HG03159 (cell line): ENCODE results near the gene FLNC.

Experiments
- ATAC-seq: cut with Tn5 transposase; IDR thresholded peaks from one replicate; pipeline ENCODE4 v1.9.1; 2021; ENCODE audit warnings: mild to moderate bottlenecking, moderate library complexity; ENCODE audit not compliant: unreplicated experiment

FLNC gene

DNA sequence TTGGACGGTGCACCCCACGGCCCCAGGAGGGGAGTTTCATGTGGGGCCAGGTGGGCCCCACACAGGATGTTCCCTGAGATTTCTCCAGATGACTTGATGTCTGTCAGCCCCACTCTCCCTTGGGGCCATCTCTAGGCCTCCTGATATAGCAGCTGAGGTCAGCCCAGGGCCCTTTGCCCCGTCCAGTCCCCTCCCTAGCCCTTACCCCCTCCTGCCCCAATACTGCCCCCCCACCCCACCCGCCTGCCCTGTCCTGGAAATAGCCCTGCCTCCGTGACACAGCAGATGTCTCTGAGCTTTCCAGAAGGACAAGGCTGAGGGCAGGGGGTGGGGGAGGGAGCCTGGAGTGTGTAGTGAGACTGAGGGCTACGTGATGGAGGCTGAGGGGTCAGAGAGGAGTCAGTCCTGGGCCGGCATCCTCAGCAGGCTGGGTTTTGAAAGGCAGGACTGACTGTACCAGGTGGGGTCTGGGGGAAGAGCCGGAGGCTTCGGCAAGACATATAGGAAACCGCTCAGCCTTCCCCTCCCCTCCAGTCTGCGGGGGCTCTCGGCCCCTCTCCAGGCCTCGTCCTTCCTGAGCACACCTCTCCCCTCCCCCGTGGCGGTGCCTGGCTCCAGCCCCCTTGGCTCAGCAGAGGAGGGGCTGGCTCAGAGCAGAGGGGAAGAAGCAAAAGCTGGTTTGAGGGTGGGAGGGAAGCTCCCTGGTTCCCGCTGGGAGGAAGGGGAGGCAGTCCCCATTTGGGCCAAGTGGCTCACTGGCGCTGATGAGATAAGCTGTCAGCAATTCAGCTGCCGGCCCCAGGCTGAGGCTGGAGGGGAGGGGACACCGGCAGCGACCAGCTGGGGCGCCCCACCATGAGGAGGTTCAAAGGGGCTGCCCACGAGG is 2.0 kb downstream of the FLNC start:
- ATAC-seq, result no peak

DNA sequence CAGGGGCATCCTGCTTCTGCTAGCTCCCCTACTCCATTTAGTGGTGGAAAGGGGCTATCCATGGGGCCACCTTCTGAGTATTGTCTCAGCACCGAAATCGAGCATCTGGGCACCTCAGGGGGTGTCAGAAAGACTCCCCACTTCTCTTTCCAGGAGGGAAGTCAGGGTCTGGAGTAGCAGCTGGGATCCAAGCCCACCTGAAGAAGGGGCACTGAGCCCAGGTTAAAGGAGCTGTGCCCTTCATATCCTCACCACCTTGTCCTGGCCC is 2.6 kb downstream of the FLNC start:
- ATAC-seq, result no peak

DNA sequence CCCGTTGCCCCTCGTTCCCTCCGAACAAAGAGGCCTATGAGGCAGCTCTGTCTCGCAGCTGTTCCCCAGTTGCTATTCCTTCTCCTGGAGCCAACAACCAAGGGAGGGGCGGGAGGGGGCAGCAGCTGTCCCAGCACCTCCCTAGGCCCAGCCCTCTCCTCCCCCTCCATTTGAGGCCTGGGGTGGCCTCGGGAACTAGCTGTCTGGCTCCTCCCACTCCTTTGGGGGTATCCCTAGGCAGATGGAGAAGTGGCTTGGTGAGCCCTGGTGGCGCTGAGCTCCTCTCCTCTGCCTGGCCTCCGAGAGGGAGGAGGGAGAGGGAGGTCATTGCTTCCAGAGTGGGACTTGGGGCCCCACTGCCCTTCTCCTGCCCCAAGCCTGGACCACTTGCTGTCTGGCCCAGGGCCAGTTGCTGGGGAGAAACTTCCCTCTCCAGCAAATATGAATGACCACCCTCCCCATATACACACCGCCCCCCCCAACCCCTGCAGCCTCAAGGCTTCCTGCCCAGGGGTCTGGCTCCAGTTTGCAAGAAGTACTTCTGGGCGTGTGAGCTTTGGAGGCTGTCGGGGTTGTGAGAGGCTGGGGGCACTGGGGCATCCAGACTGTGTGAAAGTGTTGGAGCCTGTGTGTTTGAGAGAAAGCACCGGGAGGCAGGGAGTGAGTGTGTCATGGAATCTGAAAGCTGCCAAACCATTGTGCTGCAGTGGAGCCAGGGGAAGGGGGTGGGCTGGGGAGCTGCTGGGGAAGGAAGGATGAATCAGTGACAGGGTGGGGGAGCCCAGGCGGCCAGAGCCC is 3.1 kb downstream of the FLNC start:
- no peak for ATAC-seq

DNA sequence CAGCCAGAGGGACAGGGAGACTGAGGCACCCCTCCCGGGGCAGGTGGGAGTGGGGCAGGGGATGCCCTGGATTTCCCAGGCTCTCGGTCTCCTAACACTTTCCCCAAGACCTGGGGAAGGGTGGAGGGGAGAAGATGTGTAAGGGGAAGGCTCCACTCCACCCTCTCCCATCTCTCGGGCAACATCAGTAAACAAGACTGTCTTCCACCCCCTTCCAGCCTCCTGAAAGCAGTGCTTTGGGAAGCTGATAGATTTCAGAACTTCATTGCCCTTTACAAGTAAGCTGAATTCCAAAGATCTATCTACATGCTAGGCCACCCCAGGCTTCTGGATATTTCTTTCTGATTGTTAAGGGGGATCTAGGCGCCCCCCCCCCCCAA is 3.7 kb downstream of the FLNC start:
- no peak for ATAC-seq

DNA sequence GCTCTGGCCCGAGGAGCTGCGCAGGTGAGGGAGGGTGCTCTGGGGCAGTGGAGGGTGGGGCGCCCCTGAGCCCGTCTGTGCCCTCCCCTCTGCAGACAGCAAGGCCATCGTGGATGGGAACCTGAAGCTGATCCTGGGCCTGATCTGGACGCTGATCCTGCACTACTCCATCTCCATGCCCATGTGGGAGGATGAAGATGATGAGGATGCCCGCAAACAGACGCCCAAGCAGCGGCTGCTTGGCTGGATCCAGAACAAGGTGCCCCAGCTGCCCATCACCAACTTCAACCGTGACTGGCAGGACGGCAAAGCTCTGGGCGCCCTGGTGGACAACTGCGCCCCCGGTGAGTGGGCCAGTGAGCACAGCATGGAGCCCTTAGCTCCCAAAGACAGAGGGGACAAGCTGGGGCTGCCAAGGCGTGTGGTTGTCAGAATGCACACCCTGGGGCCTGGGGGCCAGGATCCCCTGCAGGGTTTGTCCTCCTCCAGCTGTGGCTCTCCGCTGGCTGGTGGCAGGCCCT is 5.1 kb downstream of the FLNC start:
- ATAC-seq, result no peak

DNA sequence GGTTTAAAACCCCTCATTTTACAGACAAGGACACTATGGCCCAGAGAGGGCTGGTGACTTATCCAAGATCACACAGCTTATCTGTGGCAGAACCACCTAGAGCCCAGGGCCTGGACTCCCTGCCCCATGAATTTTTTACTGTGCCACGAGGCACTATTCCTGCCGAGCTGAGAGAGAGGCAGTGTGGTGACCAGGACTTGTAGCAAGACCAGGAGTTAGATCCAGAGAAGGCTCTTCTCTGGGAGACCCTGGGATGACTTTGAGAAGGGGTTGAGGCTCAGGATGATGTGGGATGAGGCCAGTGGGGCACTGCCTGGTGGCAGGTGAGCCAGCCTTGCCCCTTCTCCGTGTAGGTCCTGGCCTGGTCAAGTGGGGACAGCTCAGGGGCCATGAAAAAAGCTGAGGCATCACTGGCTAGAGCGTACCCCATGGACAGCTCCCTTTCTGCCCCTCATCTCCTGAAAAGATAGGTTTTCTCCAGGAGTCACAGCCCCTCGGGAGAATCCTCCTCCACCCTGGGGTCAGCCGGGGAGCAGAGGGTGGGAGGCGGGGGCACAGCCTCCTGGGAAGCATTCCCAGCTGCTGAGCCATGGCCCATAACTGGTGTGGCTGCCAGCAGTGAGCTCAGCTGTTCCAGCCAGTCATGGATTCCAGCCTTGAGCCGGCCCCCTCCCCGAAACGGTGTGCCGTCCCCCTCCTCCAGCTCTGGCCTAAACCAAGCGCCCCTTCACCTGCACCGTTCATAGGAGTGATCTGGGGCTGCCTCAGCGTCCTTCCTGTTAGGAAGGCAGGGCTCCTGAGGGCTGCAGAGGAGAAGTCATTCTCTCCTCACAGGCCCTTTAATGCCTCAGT is 5.8 kb downstream of the FLNC start:
- no peak for ATAC-seq

DNA sequence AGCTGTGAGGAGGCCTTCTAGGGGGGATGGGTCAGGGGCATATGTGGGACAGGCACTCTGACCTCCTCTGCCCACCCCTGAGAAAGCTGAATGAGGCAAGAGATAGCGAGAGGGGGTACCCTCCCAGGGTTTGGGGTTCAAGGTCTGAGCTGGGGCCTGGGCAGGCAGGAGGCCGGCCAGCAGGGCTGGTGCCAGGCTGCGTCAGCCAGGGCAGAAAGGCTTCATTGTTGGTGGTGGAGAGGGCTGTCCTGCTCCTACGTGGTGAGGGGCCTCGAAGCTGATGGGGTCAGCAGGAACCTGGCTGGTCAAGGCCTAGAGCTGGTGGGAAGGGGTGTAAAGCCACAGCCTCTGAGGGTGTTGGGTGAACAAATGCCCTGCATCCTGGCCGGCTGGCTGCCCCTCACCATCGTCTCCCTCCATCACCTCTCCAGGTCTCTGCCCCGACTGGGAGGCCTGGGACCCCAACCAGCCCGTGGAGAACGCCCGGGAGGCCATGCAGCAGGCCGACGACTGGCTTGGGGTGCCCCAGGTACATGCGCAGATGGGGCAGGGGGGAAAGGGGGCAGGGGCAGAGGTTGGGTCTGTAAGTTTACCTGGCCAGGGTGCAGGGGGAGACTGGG is 6.6 kb downstream of the FLNC start:
- no peak for ATAC-seq

DNA sequence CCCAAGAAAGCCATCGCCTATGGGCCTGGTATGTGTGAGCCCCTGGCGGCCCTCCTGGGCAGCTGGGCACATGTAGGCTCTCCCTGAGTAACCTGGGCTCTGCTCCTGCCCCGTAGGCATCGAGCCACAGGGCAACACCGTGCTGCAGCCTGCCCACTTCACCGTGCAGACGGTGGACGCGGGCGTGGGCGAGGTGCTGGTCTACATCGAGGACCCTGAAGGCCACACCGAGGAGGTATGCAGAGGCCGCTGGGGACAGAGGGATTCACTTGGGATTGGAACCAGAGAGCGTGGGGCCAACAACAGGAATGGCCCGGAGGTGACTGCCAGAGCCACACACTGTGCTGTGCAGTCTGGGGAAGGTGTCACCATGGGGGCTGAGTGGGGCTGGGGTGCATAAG is 7.3 kb downstream of the FLNC start:
- no peak for ATAC-seq

DNA sequence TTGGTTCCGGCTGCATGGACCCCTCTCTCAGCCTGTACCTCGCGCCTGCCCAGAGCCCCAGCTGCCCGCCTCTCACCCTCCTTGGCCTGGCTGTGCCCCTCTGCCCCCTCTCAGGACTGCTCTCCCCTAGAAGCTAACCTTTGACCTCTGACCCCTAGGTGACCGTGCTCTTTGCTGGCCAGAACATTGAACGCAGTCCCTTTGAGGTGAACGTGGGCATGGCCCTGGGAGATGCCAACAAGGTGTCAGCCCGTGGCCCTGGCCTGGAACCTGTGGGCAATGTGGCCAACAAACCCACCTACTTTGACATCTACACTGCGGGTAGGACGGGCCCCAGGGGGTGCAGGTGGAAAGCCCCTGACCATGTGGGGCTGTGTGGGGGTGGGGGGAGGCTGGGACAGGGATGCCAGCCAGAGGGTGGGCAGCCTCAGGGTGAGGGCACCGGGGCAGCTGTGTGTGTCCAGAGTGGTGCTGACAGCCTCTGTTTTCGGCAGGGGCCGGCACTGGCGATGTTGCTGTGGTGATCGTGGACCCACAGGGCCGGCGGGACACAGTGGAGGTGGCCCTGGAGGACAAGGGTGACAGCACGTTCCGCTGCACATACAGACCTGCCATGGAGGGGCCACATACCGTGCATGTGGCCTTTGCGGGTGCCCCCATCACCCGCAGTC is 8.0 kb downstream of the FLNC start:
- no peak for ATAC-seq

DNA sequence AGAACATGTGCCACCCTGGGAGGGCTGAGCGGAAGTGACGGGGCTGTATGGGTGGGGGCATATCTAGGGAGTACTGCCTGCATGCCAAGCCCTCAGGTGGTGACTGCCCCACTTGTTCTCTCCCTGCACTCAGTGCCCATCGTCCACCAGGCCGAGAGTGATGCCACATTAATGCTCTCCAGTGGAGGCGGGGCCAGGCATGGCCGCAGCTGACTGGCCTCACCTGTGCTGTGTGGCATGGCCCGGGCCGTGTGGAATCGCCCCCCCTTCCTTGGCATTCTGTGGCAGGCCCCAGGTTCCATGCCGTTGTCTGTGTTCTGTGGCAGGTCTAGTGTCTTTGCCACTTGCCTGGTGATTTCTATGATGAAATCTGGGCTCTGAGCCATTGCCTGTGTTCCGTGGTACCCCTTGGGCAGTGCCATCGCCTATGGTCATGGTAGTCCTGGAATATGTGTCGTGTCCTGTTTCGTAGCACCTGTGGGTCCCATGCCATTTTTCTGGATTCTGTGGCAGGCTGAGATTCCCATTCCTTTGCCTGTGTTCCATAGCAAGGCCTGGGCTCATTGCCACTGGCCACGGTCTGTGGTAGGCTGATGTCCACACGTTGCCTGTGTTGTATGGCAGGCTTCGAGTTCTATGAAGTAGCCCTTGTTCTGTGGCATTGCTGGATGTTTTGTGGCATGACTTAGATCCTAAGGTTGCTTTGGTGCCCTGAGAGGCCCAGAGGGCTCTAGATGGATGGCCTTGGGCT is 8.9 kb downstream of the FLNC start:
- ATAC-seq, result no peak

DNA sequence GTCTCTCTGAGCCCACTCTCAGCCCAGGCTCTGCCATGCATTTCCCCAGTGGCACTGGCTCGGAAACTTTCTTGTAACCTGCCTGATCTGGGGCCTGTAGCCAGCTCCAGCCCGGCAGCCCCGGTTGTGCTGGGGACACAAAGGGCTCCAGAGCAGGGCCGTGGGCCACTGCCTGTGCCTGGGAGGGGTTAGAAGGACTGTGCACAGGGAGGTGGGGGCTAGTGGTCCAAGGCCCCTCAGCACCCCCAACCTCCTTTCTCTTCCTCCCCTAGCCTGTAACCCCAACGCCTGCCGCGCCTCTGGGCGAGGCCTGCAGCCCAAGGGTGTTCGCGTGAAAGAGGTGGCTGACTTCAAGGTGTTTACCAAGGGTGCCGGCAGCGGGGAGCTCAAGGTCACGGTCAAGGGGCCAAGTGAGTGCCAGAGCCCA is 9.6 kb downstream of the FLNC start:
- no peak for ATAC-seq

DNA sequence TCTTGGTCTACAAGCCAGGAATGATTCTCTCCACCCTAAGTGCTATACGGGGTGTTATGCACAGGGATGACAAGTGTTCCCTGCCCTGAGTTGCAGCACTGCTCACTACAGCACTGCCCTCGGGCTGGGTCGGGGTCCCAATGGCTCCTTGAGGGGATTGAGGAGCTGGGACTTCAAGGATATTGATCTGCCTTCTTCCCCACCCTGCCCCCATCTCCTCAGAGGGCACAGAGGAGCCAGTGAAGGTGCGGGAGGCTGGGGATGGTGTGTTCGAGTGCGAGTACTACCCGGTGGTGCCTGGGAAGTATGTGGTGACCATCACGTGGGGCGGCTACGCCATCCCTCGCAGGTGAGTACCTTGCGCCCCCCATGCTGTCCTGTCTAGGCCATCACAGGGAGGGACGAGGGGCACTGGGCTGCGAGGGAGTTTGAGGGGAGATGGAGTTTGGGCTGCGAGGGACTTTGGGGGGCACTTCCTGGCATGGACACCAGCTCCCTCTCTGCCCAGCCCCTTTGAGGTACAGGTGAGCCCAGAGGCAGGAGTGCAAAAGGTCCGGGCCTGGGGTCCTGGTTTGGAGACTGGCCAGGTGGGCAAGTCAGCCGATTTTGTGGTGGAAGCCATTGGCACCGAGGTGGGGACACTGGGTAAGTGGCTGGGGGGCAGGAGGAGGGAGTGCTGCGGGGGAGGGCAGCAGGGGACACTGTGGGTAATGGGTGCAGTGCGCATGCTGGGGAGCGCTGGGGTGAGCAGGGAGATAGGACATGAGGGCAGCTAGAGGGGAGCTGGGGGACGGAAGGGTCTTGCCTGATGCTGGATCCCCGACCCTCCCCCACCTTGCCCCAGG is 10.3 kb downstream of the FLNC start:
- ATAC-seq, result no peak

DNA sequence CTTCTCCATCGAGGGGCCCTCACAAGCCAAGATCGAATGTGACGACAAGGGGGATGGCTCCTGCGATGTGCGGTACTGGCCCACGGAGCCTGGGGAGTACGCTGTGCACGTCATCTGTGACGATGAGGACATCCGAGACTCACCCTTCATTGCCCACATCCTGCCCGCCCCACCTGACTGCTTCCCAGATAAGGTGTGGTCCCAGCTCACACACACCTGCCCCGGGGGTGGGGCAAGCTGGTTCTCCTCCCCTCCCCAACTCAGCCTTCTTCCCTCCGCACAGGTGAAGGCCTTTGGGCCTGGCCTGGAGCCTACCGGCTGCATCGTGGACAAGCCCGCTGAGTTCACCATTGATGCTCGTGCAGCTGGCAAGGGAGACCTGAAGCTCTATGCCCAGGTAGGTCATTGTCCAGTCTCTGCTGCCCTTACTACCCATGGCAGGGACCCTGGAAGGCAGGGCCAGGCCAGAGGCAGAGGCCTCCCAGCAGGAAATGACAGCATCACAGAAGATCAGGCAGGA is 11.0 kb downstream of the FLNC start:
- ATAC-seq, result no peak

DNA sequence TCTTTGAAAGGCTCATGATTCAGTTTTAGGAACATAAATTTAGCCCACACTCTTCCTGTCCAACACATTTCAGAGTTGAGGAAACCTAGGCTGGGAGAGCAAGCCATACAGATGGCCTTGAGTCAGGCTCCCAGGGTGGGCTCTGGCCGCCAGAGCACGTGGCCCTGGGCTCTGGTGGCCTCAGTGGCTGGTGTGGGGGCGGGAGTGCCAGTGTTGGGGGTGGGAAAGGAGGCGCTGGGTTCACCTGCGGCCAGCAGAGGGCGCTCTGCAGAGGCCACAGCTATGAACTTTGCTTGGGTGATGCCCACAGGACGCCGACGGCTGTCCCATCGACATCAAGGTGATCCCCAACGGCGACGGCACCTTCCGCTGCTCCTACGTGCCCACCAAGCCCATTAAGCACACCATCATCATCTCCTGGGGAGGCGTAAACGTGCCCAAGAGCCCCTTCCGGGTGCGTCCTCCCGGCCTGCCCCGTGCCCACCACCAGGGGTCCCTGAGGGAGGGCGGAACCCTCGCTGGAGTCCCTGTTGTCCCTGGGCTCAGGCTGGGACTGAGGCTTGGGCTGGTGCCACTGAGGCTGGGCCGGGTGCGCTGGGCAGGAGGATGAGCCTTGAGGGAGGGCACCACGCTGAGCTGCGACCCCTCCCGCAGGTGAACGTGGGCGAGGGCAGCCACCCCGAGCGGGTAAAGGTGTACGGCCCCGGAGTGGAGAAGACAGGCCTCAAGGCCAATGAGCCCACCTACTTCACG is 11.9 kb downstream of the FLNC start:
- ATAC-seq, result no peak

DNA sequence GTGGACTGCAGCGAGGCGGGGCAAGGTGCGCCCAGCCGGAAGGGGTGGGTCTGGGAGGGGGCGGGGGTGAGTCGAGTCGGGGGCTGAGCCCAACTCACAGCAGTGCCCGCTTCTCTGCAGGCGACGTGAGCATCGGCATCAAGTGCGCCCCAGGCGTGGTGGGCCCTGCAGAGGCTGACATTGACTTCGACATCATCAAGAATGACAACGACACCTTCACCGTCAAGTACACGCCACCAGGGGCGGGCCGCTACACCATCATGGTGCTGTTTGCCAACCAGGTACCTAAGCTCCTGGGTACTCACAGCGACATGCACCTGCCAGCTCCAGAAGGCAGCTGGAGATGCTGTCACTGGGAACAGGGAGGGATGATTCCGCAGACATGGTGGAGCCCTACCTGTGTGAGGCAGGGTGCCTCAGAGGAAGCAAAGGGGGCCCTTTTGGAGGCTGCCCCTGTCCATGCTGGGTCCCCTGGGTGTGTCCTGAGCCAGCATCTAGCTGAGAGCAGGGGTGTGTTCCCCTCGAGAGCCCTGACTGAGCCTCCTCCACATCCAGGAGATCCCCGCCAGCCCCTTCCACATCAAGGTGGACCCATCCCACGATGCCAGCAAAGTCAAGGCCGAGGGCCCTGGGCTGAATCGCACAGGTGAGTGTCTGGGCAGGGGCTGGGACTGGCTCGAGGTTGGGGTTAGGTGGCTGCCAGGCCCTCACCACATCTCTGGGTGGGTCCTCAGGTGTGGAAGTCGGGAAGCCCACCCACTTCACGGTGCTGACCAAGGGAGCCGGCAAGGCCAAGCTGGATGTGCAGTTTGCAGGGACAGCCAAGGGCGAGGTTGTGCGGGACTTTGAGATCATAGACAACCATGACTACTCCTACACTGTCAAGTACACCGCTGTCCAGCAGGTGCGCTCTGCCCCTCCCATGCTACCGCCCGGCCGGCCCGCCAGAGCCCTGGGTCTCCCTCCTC is 12.8 kb downstream of the FLNC start:
- ATAC-seq, result no peak

DNA sequence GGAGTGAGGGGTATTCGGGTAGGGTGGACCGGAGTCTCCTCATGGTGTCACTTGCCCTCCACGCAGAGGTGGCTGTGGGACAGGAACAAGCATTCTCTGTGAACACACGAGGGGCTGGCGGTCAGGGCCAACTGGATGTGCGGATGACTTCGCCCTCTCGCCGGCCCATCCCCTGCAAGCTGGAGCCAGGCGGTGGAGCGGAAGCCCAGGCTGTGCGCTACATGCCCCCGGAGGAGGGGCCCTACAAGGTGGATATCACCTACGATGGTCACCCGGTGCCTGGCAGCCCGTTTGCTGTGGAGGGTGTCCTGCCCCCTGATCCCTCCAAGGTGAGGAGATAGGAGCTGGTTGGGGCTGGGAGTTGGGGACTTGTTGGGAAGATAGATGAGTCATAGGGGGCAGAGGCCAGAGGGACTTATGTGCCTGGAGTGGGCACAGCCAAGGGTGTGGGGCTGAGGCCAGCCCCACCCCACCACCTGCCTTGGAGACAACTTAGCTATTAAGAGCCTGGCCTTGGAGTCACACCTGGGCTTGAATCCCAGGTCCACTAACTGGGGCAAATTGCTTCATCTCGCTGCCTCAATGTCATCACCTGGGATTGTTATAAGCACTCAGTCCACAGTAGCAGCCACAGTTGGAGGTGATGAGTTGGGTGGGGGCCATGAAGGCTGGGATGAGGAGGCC is 13.9 kb downstream of the FLNC start:
- no peak for ATAC-seq
